ENCODE results near the gene DPY19L3. TPM values are rescaled to one million over a fixed set of nuclear protein-coding genes. Genes with fewer than 3 reads are reported as not detected.
"Not testable (repeated sequence)": the region's sequence is repeated elsewhere in the genome, so short reads cannot be mapped to it uniquely, and the experiment has no call there.

Gene DPY19L3
- total RNA-seq, 4 donors from 2014 or later: 29.7 to 49.2 (median 39.8) TPM

DNA sequence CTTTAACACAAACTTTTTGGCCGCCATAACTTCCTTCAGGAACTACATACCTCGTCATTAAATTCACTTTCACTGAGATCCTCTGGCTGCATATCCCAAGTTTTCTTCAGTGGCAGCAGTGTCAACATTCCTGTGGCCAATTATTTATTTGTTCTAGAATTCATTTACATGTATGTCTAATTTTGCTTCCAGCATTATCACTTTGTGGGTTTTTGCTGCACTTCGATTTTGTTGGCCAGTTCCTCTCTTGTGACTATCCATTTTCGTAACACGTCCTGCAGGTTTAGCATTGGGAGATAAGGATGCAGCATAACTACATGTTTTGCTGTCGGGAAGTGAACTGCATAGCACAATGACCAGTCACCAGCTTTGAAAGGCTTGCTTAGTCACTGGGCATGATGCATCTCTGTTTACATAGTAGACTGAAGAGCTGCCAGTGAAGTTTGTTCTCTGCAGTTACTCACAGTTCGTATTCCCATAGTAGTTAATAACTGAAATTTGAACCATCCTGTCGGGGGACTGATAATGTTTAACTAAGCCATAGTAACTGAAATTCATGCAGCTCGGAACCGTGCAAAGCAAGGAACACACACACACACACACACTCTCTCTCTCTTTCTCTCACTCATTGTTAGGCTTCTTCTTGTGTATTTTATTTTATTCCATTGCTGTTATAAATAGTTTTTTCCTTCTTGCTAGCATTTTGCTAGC is 31.8 kb upstream of the DPY19L3 start:
- Histone ChIP-seq H3K4me1 (peaks cover 14 to 21% of the 10 kb centered on the region in 2 donors), H3K27me3 (no peaks in the 10 kb centered on the region), H3K9me3 (no peaks in the 10 kb centered on the region), H3K36me3 (peaks cover 6 to 11% of the 10 kb centered on the region in 2 donors), H3K27ac (peak overlapping the region; percentile 43 to 68 (median 55)), H3K4me3 (replicated peaks in 1 of 3) (no peak overlapping the region)
- DNase-seq: peak; percentile 19 to 32
- TF ChIP-seq, protein P1, sequence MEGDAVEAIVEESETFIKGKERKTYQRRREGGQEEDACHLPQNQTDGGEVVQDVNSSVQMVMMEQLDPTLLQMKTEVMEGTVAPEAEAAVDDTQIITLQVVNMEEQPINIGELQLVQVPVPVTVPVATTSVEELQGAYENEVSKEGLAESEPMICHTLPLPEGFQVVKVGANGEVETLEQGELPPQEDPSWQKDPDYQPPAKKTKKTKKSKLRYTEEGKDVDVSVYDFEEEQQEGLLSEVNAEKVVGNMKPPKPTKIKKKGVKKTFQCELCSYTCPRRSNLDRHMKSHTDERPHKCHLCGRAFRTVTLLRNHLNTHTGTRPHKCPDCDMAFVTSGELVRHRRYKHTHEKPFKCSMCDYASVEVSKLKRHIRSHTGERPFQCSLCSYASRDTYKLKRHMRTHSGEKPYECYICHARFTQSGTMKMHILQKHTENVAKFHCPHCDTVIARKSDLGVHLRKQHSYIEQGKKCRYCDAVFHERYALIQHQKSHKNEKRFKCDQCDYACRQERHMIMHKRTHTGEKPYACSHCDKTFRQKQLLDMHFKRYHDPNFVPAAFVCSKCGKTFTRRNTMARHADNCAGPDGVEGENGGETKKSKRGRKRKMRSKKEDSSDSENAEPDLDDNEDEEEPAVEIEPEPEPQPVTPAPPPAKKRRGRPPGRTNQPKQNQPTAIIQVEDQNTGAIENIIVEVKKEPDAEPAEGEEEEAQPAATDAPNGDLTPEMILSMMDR (IDR thresholded peaks at IDR 0.05): no peak
- no peak for TF ChIP-seq POLR2A (IDR thresholded peaks at IDR 0.05)
- 67 to 74% methylated on average over 10 of the region's 10 CpGs for WGBS, 2 donors
- intact Hi-C loops (cut with DNase I): no loop called here

DNA sequence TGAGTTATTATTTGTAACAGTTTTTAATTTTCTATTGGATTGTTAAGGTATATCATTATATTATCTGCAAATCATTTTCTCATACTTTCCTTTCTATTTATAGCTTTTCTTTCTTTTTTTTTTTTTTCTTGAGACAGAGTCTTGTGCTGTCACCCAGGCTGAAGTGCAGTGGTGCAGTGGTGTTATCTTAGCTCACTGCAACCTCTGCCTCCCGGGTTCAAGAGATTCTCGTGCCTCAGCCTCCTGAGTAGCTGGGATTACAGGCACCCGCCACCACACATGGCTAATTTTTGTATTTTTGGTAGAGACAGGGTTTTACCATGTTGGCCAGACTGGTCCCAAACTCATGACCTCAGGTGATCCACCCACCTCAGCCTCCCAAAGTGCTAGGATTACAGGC is 31.2 kb upstream of the DPY19L3 start:
- peak overlapping the region in 2 of 3 donors; percentile 55 to 56 for H3K27ac ChIP-seq
- H3K27me3 ChIP-seq; intact Hi-C loops (cut with DNase I); H3K9me3 ChIP-seq; DNase-seq; H3K4me3 ChIP-seq (replicated peaks in 1 of 3): not testable (repeated sequence)
- 88 to 99% methylated on average over 3 of the region's 3 CpGs for WGBS, 2 donors
- peaks cover 14% of the 10 kb centered on the region in 2 donors for H3K4me1 ChIP-seq
- peaks cover 6 to 11% of the 10 kb centered on the region in 2 donors for H3K36me3 ChIP-seq

DNA sequence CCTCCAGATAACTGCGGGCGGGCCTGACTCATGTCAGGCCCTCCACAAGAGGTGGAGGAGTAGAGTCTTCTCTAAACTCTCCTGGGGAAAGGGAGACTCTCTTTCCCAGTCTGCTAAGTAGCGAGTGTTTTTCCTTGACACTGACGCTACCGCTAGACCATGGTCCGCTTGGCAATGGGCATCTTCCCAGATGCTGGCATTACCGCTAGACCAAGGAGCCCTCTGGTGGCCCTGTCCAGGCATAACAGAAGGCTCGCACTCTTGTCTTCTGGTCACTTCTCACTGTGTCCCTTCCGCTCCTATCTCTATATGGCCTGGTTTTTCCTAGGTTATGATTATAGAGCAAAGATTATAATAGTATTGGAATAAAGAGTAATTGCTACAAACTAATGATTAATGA is 28.5 kb upstream of the DPY19L3 start:
- H3K27me3 ChIP-seq; H3K9me3 ChIP-seq; H3K27ac ChIP-seq; intact Hi-C loops (cut with DNase I); H3K4me3 ChIP-seq (replicated peaks in 1 of 3): not testable (repeated sequence)
- peaks cover 12 to 14% of the 10 kb centered on the region in 2 donors for H3K4me1 ChIP-seq
- WGBS, 2 donors: 89 to 96% methylated on average over 9 of the region's 9 CpGs
- TF ChIP-seq, protein P1 (IDR thresholded peaks at IDR 0.05): peak in 5 of 6 experiments; percentile 12 to 47 (median 43)
- H3K36me3 ChIP-seq: peaks cover 10 to 19% of the 10 kb centered on the region in 2 donors
- peak; percentile 24 to 42 for DNase-seq

DNA sequence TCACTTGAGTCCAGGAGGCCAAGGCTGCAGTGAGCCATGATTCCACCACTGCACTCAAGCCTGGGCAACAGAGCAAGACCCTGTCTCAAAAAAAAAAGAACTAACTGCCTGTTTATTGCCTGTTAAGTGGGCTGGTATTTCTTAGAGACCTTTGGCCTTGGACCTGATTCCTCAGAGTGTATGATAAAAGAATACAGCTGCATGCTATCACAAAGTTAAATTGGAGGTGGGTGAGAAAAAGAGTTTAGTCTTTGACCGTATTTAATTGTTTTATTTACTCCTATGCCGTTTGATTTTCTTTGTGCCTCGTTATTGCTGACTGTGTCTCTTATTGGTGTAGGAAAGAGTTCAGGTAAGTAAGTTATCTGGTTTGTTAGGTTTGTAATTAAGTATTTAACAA is 25.3 kb upstream of the DPY19L3 start:
- no peak overlapping the region for H3K27ac ChIP-seq
- no peaks in the 10 kb centered on the region for H3K9me3 ChIP-seq
- H3K4me3 ChIP-seq (replicated peaks in 1 of 3): no peak overlapping the region
- H3K27me3 ChIP-seq: no peaks in the 10 kb centered on the region
- no peak for DNase-seq
- no peak for TF ChIP-seq POLR2A (IDR thresholded peaks at IDR 0.05)
- TF ChIP-seq, protein P1 (IDR thresholded peaks at IDR 0.05): no peak
- H3K4me1 ChIP-seq: no peaks in the 10 kb centered on the region
- peaks cover 10 to 26% of the 10 kb centered on the region in 2 donors for H3K36me3 ChIP-seq
- intact Hi-C loops (cut with DNase I): no loop called here
- 91 to 93% methylated on average over 3 of the region's 3 CpGs for WGBS, 2 donors

DNA sequence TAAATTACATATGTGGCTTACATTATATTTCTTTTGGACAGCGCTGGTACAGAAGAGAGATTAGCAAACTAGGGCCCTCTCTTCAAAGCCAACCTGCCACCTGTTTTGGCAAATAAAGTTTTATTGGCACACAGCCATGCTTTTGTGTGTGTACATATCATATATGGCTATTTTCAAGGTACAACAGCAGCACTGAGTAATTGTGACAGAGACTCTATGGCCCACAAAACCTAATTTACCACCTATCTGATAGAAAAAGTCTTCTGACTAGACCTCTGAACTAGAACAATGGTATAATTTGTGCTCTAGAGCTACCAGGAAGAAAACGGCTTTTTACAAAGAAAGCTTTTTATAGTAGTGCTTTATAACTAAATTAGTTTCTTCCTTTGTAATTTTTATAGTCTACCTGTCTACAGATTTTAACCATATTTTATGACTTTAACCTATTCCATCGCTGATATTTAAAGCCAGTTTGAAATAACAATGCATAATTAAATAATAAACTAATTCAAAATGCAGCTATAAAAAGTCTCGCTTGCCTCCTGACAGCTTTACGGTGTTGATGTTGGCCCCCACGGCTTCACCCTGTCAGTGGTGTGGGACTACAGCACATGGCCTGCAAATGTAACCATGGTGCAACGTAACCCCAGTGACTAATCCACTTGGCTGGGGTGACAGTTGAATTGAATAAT is 17.7 kb upstream of the DPY19L3 start:
- peaks cover 0 to 10% of the 10 kb centered on the region in 2 donors for H3K36me3 ChIP-seq
- H3K4me1 ChIP-seq: no peaks in the 10 kb centered on the region
- TF ChIP-seq POLR2A (IDR thresholded peaks at IDR 0.05): no peak
- TF ChIP-seq, protein P1 (IDR thresholded peaks at IDR 0.05): no peak
- intact Hi-C loops (cut with DNase I): no loop called here
- 91 to 94% methylated on average over 7 of the region's 7 CpGs for WGBS, 2 donors
- H3K4me3 ChIP-seq (replicated peaks in 1 of 3): no peak overlapping the region
- H3K9me3 ChIP-seq: no peaks in the 10 kb centered on the region
- no peak overlapping the region for H3K27ac ChIP-seq
- H3K27me3 ChIP-seq: no peaks in the 10 kb centered on the region
- DNase-seq: no peak

All from thyroid gland (tissue), 4 donors.